IMR-90 (cell line): ENCODE results near the gene C12orf50. TPM values are rescaled to one million over a fixed set of nuclear protein-coding genes. Genes with fewer than 3 reads are reported as not detected.
A peak's percentile ranks its signal among the peaks of the same experiment; 100 is the strongest.
"Not testable (repeated sequence)": the region's sequence is repeated elsewhere in the genome, so short reads cannot be mapped to it uniquely, and the experiment has no call there.

Experiments used
- ATAC-seq: fragments of 200-7000 bp; cut with Tn5 transposase; 2 replicates; pipeline ENCODE4 v1.9.1; 2020; ENCODE audit warnings: low read depth, mild to moderate bottlenecking, moderate library complexity
- BruUV-seq: library from RNA; stranded (reverse); fragments of 400-500 nt; replicated peaks from 2 replicates; lab custom pipeline; 2021; lab: Mats Ljungman, UMichigan
- CTCF ChIA-PET: fragments of 300-600 bp; formaldehyde crosslinking; extraction: SDS; loops from one replicate; lab custom pipeline; 2021; ENCODE audit warnings: antibody characterized with exemption; lab: Yijun Ruan, JAX
- POLR2A ChIA-PET: fragments of 300-600 bp; sonication (Branson Sonifier 250); formaldehyde crosslinking; loops from one replicate; lab custom pipeline; 2022; ENCODE audit warnings: antibody characterized with exemption; ENCODE audit not compliant: unreplicated experiment; lab: Charles Lee
- DNase-seq: peaks from one replicate; pipeline ENCODE4 v3.0.0; 2013
- H2AFZ ChIP-seq: replicated peaks from 2 replicates; pipeline ENCODE3; 2013; ENCODE audit warnings: low read length, mild to moderate bottlenecking; ENCODE audit not compliant: poor library complexity
- H2AK5ac ChIP-seq: 2 replicates; pipeline ENCODE4 v1.6.1; 2013; ENCODE audit warnings: low read depth, low read length, inconsistent platforms
- H2AK9ac ChIP-seq: replicated peaks from 2 replicates; pipeline ENCODE3; 2013; ENCODE audit warnings: mild to moderate bottlenecking, low read depth, low read length, moderate library complexity; ENCODE audit not compliant: poor library complexity
- H2BK120ac ChIP-seq: 2 replicates; pipeline ENCODE4 v1.6.1; 2013; ENCODE audit warnings: low read depth, low read length, inconsistent platforms
- H2BK15ac ChIP-seq: 3 replicates; pipeline ENCODE4 v1.6.1; 2013; ENCODE audit warnings: low read depth, low read length, inconsistent platforms
- H2BK20ac ChIP-seq: 2 replicates; pipeline ENCODE4 v1.6.1; 2013; ENCODE audit warnings: low read depth, mild to moderate bottlenecking, inconsistent platforms, low read length, moderate library complexity
- H2BK5ac ChIP-seq: 2 replicates; pipeline ENCODE4 v1.6.1; 2013; ENCODE audit warnings: mild to moderate bottlenecking, low read depth, low read length, inconsistent platforms; ENCODE audit not compliant: poor library complexity, severe bottlenecking
- H3K14ac ChIP-seq: replicated peaks from 2 replicates; pipeline ENCODE4 v1.6.1; 2013; ENCODE audit warnings: low read depth, low read length, inconsistent platforms
- H3K18ac ChIP-seq: 2 replicates; pipeline ENCODE4 v1.6.1; 2013; ENCODE audit warnings: low read depth, low read length, control low read depth
- H3K23ac ChIP-seq: 2 replicates; pipeline ENCODE4 v1.6.1; 2013; ENCODE audit warnings: low read depth, low read length, inconsistent platforms
- H3K27ac ChIP-seq: 2 replicates; pipeline ENCODE4 v1.5.1; 2013; ENCODE audit warnings: mild to moderate bottlenecking, control low read depth, low read length; ENCODE audit not compliant: insufficient read depth
- H3K27me3 ChIP-seq: 2 replicates; pipeline ENCODE4 v1.6.1; 2013; ENCODE audit warnings: low read length; ENCODE audit not compliant: control insufficient read depth, insufficient read depth
- H3K36me3 ChIP-seq: 2 replicates; pipeline ENCODE4 v1.6.1; 2013; ENCODE audit warnings: low read length, mixed read lengths; ENCODE audit not compliant: control insufficient read depth, insufficient read depth
- H3K4ac ChIP-seq: 2 replicates; pipeline ENCODE4 v1.6.1; 2013; ENCODE audit warnings: low read depth, low read length, inconsistent platforms
- H3K4me1 ChIP-seq: 2 replicates; pipeline ENCODE4 v1.6.1; 2013; ENCODE audit warnings: low read length, mixed read lengths; ENCODE audit not compliant: control insufficient read depth, insufficient read depth
- H3K4me2 ChIP-seq: 2 replicates; pipeline ENCODE4 v1.6.1; 2013; ENCODE audit warnings: low read depth, mild to moderate bottlenecking, control low read depth, low read length, moderate library complexity
- H3K4me3 ChIP-seq: 2 replicates; pipeline ENCODE4 v1.5.1; 2013; ENCODE audit warnings: low read depth, mild to moderate bottlenecking, control low read depth, low read length, moderate library complexity; ENCODE audit not compliant: insufficient read depth
- H3K56ac ChIP-seq: 2 replicates; pipeline ENCODE4 v1.6.1; 2013; ENCODE audit warnings: low read length, inconsistent platforms; ENCODE audit not compliant: insufficient read depth; ENCODE audit errors: extremely low read depth
- H3K79me1 ChIP-seq, 2 experiments: 2 replicates each; pipeline ENCODE4 v1.6.1; 2013; ENCODE audit warnings: low read length in 2 of 2, inconsistent platforms in 1 of 2, low read depth in 1 of 2
- H3K9ac ChIP-seq: 2 replicates; pipeline ENCODE4 v1.6.1; 2013; ENCODE audit warnings: low read depth, low read length, control low read depth
- H3K9me1 ChIP-seq: 2 replicates; pipeline ENCODE4 v1.6.1; 2013; ENCODE audit warnings: low read length, inconsistent platforms; ENCODE audit not compliant: insufficient read depth
- H3K9me3 ChIP-seq: 2 replicates; pipeline ENCODE4 v1.6.1; 2013; ENCODE audit warnings: low read length; ENCODE audit not compliant: control insufficient read depth, insufficient read depth
- H4K20me1 ChIP-seq: 2 replicates; pipeline ENCODE4 v1.6.1; 2013; ENCODE audit warnings: low read length, inconsistent platforms; ENCODE audit not compliant: insufficient read depth
- H4K5ac ChIP-seq: 2 replicates; pipeline ENCODE4 v1.6.1; 2013; ENCODE audit warnings: mild to moderate bottlenecking, low read depth, low read length, control low read depth
- H4K8ac ChIP-seq, 2 experiments: 2 replicates each; pipeline ENCODE4 v1.6.1; 2013; ENCODE audit warnings: low read depth in 2 of 2, low read length in 2 of 2, control low read depth in 1 of 2, inconsistent platforms in 1 of 2
- H4K91ac ChIP-seq: 2 replicates; pipeline ENCODE4 v1.6.1; 2013; ENCODE audit warnings: low read depth, low read length, inconsistent platforms; ENCODE audit not compliant: insufficient read depth
- WGBS, 2 experiments: methylation state at CpG; one replicate each; pipeline versions ENCODE4 v1.1.5 to v1.1.7; 2013; ENCODE audit warnings: missing lambda C conversion rate in 2 of 2; ENCODE audit not compliant: insufficient read length in 1 of 2; ENCODE audit errors: extremely low coverage in 2 of 2; 5-methylcytosine and 5-hydroxymethylcytosine counted together
- dilution Hi-C: fragments of 300-500 bp; cut with HindIII; formaldehyde crosslinking; loops from one replicate; pipeline ENCODE4 v1.14.3; 2018; ENCODE audit warnings: low sequenced_read_pairs; ENCODE audit not compliant: unreplicated experiment
- in situ Hi-C: fragments of 300-500 bp; cut with MboI; formaldehyde crosslinking; loops from 3 replicates; pipeline ENCODE4 v1.14.3; 2019; ENCODE audit warnings: low sequenced_read_pairs, inconsistent platforms, mixed read lengths
- intact Hi-C: fragments of 100-400 bp; cut with micrococcal nuclease; formaldehyde crosslinking; loops from 2 replicates; pipeline ENCODE4 v1.10.0; 2022
- polyA plus RNA-seq, 3 experiments: library from polyadenylated mRNA; depleted of rRNA; stranded (reverse); fragments of >200 nt; gene quantifications; 2 replicates each; pipeline ENCODE4 v1.2.3, GENCODE V29; 2012; ENCODE audit warnings: low replicate concordance in 1 of 3
- total RNA-seq: library from RNA; depleted of rRNA; stranded (reverse); fragments of >200 nt; gene quantifications from 2 replicates; pipeline ENCODE4 v1.2.3, GENCODE V29; 2012

Gene C12orf50
- total and polyA plus RNA-seq, 2 of the 4 experiments (the other 2 are of a cell fraction) = not detected

DNA sequence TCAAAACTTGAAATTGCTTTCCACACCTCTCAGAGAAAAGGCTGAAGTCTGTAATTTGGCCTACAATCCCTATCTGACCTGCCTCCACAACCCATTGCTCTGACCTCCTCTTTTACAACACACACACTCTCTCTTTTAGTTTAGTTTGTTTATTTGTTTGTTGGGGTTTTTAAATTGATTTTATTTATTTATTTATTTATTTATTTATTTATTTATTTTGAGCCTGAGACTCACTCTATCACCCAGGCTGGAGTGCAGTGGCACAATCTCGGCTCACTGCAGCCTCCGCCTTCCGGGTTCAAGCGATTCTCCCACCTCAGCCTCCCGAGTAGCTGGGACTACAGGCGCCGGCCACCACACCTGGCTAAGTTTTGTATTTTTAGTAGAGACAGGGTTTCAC is 75.2 kb downstream of the C12orf50 start:
- Histone ChIP-seq H2AK5ac (0 out of 2 replicates have a peak overlapping the region, but pooled peaks have one; percentile 49), H3K4ac (peak overlapping the region; percentile 5; the same call in 1 of the 2 replicates)
- DNase-seq, in situ Hi-C loops, H2BK120ac ChIP-seq, H3K27ac ChIP-seq, H2BK20ac ChIP-seq, H4K91ac ChIP-seq, H3K4me2 ChIP-seq, H3K9me1 ChIP-seq, H4K5ac ChIP-seq, dilution Hi-C loops, H4K20me1 ChIP-seq, H2BK15ac ChIP-seq, BruUV-seq, H2BK5ac ChIP-seq, H3K4me3 ChIP-seq, H3K4me1 ChIP-seq, H3K14ac ChIP-seq, H2AK9ac ChIP-seq, H3K9ac ChIP-seq, H3K36me3 ChIP-seq, POLR2A ChIA-PET, H3K79me1 ChIP-seq, H3K23ac ChIP-seq, ATAC-seq, H3K18ac ChIP-seq, H3K9me3 ChIP-seq, H3K56ac ChIP-seq, H4K8ac ChIP-seq, CTCF ChIA-PET, H3K27me3 ChIP-seq, H2AFZ ChIP-seq: not testable (repeated sequence)
- WGBS, 2 experiments = no CpG with 5 or more reads among the region's 7 CpGs
- intact Hi-C loops = loop anchor here (5.0 kb wide), 1 partner anchor 1042 kb away; no protein-coding TSS in a partner anchor
